ENCODE results near the gene CRKL.

- TF ChIP-seq USF2 (IDR thresholded peaks at IDR 0.05; ENCODE audit: low read depth, low read length): no peak
- TF ChIP-seq, protein P1, sequence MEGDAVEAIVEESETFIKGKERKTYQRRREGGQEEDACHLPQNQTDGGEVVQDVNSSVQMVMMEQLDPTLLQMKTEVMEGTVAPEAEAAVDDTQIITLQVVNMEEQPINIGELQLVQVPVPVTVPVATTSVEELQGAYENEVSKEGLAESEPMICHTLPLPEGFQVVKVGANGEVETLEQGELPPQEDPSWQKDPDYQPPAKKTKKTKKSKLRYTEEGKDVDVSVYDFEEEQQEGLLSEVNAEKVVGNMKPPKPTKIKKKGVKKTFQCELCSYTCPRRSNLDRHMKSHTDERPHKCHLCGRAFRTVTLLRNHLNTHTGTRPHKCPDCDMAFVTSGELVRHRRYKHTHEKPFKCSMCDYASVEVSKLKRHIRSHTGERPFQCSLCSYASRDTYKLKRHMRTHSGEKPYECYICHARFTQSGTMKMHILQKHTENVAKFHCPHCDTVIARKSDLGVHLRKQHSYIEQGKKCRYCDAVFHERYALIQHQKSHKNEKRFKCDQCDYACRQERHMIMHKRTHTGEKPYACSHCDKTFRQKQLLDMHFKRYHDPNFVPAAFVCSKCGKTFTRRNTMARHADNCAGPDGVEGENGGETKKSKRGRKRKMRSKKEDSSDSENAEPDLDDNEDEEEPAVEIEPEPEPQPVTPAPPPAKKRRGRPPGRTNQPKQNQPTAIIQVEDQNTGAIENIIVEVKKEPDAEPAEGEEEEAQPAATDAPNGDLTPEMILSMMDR (conservative IDR thresholded peaks at IDR 0.05; ENCODE audit: low read depth, low read length): no peak
- no peak for TF ChIP-seq CEBPB (IDR thresholded peaks at IDR 0.05; ENCODE audit: low read depth, low read length)
Observed at GRCh38 chr22:20937031-20937793, 20.0 kb downstream of the CRKL start.

Data from IMR-90 (cell line).